AG08396 (cell line): ENCODE data around the gene METTL22.

Source experiments
- DNase-seq: peaks from one replicate; pipeline ENCODE4 v3.0.0; 2012; ENCODE audit warnings: low spot score, mixed read lengths

METTL22 gene

GRCh38 chr16:8621572-8622314 lies at the start of gene METTL22:
METTL22 (plus strand) TSS chr16:8621698; CDS start chr16:8625666, 3,968 bp downstream.
- peak; percentile 100 for DNase-seq

- no peak for DNase-seq
Observed at GRCh38 chr16:8572063-8572918, 49.2 kb upstream of the METTL22 start.

- peak; percentile 54 for DNase-seq
Observed at GRCh38 chr16:8572919-8573724, 48.4 kb upstream of the METTL22 start.

GRCh38 chr16:8575399-8575798 lies 46.1 kb upstream of the METTL22 start:
- DNase-seq: no peak

- no peak for DNase-seq
Observed at GRCh38 chr16:8576141-8577004, 45.1 kb upstream of the METTL22 start.

- DNase-seq: no peak
Observed at GRCh38 chr16:8577678-8578304, 43.7 kb upstream of the METTL22 start.

- DNase-seq: no peak
Observed at GRCh38 chr16:8579559-8579958, 41.9 kb upstream of the METTL22 start.

GRCh38 chr16:8581831-8582580 lies 39.5 kb upstream of the METTL22 start:
- DNase-seq: no peak

GRCh38 chr16:8583199-8583598 lies 38.3 kb upstream of the METTL22 start:
- DNase-seq: peak; percentile 42

GRCh38 chr16:8583732-8584131 lies 37.8 kb upstream of the METTL22 start:
- DNase-seq: no peak

- no peak for DNase-seq
Observed at GRCh38 chr16:8585041-8585440, 36.5 kb upstream of the METTL22 start.

GRCh38 chr16:8585857-8586256 lies 35.6 kb upstream of the METTL22 start:
- DNase-seq: no peak

- no peak for DNase-seq
Observed at GRCh38 chr16:8587065-8587464, 34.4 kb upstream of the METTL22 start.

GRCh38 chr16:8588682-8589056 lies 32.8 kb upstream of the METTL22 start:
- no peak for DNase-seq

GRCh38 chr16:8589057-8589899 lies 32.2 kb upstream of the METTL22 start:
- no peak for DNase-seq

- no peak for DNase-seq
Observed at GRCh38 chr16:8589900-8590688, 31.4 kb upstream of the METTL22 start, which contains the start of gene TMEM114. TMEM114 (minus strand) TSS chr16:8590511; CDS start chr16:8589838, 673 bp downstream.

GRCh38 chr16:8590811-8591210 lies 30.7 kb upstream of the METTL22 start:
- no peak for DNase-seq

- DNase-seq: no peak
Observed at GRCh38 chr16:8591451-8591850, 30.0 kb upstream of the METTL22 start.
